Renal cortical epithelial cell (primary cell): ENCODE results near the gene ERLIN1. TPM values are rescaled to one million over a fixed set of nuclear protein-coding genes. Genes with fewer than 3 reads are reported as not detected.

Experiments
- DNase-seq: peaks from one replicate; pipeline ENCODE4 v3.0.0-alpha.2; 2011; ENCODE audit warnings: low read depth
- total RNA-seq: library from RNA; depleted of rRNA; stranded (reverse); fragments of >200 nt; gene quantifications from 2 replicates; pipeline ENCODE4 v1.2.3, GENCODE V29; 2014

Gene ERLIN1
- total RNA-seq, 1 donor from 2014 or later, result 54.2 TPM

DNA sequence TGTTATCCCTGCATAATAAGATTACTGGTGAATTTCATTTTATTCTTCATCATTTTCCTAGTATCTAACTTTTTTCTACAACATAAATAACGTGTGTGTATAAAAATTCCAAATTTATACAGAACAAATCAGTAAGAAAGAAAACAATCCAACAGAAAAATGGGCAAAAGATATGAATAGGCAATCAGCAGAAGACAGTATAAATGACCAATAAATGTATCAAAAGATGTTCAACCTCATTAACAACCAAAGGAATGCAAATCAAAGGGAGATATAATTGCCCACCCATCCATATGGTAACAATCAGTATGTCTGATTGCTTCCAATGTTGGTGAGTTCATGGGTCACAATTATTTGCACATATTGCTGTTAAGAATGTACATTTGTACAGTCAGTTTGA lies 13.5 kb downstream of the ERLIN1 start:
- no peak for DNase-seq

DNA sequence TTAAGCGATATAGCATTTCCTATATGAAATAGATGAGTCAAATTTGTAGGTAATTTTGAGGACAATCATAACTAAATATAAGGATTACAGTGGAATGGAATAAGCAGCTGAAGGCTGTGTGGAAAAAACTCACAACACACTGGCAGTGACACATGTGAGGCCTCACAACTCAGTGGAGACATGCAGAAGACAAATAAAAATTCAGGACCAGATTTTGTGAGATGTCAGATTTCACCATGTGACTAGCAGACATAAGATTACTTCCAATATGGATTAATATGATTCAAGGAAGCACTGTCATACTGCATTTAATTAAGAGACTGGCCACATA lies 17.6 kb downstream of the ERLIN1 start:
- DNase-seq, result no peak

DNA sequence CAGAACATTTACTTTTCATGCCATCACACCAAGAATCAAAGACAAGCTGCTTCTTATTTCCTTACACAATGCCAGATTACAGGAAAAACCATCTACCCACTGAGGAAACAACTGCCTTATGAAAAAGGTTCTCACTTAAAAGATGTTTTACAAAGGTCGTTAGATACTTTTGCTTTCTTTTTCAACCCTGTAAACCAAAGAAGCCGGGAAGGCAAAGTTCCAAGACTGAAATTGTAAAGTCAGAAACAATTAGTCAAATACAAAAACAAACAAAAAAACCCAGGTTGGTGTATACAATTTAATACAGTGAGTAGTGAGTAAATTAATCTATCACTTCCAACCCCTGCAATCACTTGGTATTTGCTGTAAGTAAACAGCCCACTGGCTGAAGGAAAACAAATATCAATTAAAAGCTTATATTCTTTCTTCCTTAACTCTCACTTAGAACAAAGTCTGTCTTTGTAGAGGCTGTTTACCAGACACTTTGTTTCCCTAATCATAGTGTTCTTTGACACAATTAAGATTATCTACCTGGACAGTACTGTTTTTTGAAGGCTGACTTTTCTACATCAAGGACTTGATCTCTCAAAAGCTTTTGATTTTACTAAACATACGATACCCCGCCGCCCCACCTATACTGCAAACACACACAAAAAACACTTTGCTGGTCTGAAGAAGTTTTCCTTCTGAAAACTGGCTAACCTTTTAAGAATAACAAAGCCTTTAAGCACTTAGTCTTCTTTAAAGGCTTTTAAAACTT lies 18.1 kb downstream of the ERLIN1 start:
- DNase-seq, result no peak

DNA sequence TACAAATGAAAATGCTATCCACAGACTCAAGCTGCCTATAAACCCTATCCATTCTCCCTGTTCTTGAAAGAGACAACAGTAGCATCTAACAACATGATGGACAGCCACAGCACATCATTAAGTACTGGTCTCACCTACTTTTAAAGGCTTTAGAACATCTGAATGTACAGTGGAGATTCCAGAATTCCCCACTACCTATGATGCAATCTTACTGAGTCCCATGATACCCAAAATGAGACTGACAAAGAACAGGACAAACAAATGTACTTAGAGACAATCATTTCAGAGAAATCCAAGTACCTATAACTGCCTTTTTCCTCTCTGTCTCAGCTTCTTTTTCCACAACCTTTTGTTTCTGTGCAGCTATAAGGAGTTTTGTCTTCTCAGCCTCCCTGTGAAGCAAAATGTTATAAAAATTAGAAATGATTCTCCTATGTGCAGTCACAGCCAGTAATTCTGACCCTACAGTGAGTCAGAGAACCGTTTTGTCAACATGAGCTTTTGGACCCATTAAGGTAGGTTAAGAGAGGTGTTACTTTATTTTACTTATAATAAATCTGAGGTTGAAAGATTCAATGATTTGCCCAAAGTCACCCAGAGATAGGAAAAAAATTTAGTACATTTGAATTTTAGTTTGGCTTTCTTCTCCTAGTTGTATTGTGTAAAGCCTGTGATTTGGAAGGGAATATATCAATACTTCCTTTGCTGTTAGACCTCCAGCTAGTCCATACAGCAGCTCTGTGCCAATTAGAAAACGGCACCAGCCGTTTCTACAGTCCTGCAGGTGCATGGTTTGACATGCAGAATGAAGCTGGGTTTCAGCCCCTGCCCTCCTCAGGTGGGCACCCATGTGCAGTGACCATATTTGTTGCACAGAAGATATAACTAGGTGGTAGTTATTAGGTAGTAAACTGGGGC lies 21.9 kb downstream of the ERLIN1 start:
- peak; percentile 56 for DNase-seq

DNA sequence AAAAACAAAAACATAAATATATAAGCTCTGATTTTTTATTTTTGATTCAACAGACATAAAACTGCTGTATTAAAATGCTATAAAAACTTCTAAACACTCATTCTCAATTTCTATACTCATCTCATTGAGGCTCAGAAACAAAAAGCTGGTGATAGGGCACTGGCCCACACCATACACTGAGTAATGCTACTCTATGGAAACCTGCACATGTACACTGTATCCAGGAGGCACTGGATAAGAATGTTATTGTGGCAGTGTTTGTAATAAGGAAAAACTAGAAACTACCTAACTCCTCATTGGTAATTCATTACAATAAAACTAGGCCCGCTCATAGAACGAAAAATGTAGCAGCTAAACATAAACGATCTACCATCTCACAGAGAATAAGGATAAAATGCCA lies 23.1 kb downstream of the ERLIN1 start:
- DNase-seq, result no peak

DNA sequence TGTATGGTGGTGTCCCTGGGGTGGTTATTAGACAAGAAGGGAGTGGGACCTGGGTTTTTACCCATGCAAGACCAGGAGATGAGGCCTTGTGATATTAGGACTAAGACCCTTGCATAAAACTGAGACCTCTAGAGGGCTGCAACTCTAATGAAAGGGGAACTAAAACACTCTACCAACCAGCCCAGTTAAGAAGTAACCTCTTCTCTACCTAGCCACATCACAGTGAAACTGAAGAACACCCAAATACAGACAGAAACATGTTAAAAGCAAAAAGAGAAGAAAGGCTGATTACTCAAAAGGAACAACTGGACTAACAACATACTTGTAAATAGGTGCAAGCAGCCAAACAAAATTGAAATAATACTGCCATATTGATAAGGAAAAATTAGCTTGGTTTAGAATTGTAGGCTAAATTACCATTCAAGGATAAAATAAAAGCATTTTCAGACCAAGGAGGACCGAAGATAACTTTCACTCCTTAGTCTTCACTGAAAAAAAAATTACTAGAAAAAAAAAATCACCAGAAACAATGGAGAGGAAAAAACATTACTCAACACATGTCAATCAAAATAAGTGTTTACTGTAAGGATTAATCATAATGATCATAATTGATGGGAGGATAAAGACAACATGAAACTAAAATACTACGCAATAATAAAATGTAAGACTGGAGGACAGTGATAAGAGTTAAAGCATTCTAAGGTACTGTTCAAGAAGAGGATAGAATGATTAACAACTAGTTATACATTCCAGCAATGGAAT lies 27.6 kb downstream of the ERLIN1 start:
- DNase-seq, result no peak

DNA sequence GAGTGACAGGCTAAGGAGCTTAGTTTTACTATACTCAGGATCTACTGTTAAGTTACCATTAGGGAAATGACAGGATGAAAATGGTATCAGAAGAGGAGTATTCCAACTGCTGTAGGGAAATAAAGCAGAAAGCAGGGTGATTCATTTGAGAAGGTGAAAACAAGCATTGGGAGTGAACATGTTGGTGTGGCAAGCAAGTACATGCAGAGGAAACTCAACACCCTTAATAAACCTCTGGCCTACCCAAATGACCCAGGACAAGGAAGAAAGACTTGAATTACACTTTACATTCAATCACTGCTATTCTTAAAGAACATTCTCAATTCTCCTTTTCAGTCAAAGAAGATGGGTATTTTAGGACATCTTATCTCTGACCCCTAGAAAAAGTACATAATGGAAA lies 28.7 kb downstream of the ERLIN1 start:
- DNase-seq, result no peak

DNA sequence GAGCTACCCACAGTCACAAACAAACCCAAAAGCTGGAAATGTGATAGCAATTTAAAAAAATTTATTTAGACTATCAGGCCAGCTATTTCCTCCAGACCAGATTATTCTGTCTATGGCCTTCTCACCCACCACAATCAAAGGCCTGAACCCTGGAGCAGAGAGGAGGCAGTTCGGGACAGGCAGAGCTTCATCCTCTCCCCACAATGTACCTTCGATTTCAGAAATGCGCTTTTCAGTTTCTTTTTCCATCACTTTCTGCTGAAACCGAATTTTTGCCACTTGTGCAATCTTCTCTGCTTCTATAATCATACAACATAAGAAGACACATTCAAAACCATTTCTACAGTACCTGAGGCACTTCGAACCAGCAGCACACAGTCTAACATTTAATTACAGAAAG lies 29.9 kb downstream of the ERLIN1 start:
- no peak for DNase-seq

DNA sequence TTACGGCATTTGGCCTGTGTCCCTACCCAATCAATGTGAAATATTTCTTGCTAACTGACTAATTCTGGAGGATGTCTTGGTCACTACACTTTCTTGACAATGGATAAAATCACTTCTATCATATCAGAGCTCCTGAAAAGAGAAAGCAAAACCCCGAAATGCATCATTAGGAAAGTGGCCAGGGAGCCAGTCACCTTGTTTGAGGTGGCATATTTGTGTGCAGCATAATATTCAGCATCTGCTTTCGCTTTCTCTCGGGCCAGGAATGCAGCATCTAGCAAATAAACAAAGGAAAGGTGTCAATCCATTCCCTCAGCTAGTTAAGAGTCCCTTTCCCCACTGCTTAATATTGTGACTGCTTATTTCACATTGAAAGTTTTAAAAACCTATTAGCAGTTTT lies 31.2 kb downstream of the ERLIN1 start:
- no peak for DNase-seq

DNA sequence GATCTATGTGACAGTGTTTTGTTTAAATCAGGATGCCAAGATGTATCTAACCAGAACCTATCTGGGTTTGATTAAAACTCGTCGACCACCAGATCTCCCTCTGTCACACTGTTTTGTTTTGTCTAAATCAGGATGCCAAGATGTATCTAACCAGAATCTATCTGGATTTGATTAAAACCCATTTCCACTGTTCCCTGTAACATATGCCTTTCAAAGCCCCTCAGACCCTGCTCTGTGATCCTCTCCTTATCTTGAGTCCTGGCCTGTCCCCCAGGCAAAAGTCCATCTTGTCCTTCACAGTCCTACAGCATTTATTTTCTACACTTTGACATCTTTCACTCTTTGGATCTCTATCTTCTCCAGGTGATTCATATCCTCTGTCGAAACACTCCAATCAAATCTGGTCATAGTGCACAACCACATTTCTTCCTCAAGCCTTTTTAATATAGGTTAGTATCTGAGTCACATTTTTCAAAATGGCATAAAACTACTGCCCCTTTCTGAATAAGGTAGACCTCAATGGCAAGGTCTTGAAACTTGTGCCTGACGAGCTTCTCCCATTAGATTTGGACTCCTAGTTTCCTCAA lies 32.5 kb downstream of the ERLIN1 start:
- DNase-seq, result no peak

DNA sequence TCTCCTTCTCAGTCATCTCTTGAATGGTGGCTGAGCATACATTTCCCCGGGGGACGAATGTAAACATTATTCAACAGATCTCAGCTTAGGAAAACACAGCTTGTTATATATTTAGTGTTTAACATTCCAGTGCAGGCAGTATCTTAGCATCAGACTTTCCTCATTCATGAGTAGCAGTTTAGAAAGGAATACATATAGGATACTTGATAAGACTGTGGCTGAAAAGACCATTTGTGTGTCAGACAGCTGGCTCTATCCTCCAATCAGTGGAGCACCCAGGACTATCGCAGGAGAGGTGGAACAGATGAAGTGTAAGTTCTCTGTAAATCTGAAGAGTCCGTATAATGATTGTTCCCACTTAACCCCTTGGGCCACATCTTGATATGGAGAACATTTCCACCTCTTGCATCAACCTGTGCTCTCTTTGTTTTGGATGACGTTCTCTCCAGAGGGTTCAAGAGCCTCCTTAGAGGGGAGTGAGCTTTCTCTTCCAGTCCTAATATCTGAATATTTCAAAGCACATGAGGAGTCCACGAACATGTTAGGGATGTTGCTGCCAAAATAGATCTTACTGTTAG lies 34.0 kb downstream of the ERLIN1 start:
- DNase-seq, result no peak

DNA sequence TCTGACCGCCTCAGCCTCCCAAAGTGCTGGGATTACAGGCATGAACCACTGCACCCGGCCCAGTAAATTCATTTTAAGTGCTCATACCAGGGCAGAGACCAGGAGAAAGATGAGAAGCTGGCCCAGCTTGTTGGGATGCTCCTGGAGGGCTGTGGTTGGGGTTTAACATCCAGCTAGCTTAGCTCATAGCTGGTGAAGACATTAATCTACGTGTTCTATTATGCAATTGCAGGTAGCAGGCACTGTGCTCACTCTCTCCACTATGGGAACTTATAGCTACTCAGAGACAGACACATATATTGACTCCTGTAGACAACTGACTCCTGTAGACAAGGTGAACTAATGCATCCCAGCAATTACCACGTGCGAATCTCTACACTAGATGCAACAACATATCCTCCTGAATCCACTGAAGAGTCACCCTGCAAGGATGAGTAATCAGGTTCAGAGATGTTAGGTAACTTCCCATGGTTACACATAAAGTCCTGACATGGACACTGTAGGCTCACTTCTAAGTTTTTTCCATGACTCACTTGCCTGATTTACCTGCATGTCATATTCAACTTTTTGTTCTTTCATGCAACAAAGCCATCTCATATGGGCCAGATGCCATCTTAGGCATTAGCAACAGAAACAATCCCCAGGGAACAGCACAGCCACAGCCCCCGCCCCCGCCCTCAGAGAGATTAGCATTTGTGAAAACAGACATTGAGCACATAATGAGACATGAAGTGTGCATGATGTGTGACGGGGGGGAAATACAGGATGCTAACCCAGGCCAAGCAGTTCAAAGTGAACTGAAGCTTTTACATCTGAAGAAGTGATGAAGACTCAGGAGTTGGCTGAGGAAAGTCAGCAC lies 37.2 kb downstream of the ERLIN1 start:
- peak; percentile 84 for DNase-seq

DNA sequence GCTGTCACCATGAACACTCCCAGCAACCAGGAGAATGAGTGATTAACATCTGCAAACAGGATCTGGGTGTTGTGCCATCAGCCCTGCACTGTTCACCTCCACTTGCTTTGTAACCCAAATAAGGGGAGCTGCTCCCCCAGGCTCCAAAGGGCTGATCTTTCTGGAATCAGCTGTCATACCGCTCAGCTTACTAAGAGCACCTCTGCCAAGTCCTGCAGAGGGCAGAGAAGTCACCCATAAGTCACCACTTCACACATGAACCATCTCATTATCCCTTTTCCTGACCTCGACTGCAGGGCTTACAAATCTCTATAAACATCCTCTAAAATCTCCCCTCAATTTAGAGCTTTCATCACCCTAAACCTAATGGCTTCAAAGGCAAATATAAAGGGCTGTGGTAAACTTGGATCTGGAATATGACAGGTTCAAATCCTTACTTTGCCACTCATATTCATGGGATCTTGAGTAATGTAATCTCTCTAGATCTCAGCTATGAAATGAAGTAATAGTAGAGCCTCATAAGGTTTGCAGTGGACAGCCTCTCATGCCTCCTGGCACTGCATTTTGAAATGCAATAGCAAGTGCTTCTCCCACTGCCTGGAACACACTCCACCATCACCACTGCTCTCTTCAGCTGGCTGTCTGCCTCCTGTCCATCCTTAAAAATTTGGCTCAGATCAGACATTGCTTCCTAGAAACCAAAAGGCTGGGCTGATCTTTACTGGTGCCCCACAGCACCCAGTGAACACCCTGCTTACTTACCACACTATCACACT lies 38.8 kb downstream of the ERLIN1 start:
- no peak for DNase-seq

DNA sequence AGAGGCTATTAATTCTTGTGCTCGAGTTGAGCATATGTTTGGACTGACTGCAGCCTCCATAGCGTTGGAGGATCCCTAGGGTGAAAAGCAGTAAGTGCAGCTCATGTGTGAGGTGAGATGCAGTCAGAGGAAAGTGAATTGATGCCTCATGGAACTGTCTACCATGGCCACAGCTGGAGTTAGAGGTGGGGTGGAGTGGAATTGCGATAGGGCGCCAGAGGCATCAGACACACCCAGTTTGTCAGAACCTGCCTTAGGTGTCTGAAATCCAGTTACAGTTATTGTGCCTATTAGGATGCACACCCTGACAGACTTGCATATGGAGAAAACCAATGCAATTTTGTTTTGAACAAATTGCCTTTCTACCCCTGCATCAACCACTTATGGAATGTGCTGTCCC lies 39.4 kb downstream of the ERLIN1 start:
- DNase-seq, result no peak

DNA sequence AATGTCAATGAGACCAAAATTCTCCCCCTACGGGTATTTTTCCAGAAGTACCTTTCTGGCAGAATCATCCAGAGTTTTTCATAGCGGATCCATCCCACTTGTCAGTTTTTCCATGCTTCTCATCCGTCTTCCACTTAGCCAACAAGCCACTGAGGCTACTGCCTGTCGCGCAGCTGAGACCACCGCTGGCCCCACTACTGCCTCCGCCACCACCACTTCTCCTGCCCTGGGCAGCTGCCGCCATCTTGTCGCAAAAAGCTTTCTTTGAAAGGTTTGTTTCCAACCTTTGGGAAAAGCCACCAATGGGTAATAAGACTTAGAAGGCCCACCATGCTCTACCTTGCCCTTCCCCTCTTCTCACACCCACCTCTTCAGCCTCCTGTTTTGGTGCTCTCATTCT lies 42.1 kb downstream of the ERLIN1 start:
- DNase-seq, result no peak

DNA sequence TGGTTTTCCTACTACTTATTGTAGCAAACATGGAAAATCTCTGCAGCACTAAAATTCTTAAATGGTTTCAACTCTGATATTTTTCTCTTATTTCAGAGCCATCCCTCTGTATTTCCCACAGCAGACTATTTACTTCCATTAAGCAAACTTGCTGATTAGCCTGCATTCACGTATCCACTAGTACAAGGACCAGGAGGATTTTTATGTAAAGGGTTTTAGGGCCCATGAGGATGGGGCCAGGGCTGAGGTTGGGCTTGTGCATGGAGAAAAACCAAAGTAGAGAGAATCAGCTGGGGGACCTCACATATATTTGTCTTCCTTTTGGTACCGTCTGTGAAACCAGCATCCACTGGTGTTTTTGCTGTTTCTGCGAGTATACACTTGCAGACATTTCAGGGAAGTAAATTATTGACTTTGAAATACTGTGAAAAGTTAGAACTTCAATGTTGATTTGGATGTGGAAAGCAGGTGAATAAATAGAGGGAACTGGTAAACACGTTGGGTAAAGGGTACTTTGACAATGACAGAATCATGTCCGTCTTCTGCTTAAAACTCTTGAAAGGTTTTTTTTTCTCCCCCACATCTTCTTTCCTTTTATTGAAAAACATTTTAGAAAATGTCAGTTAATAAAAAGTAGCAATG lies 44.3 kb downstream of the ERLIN1 start:
- no peak for DNase-seq

DNA sequence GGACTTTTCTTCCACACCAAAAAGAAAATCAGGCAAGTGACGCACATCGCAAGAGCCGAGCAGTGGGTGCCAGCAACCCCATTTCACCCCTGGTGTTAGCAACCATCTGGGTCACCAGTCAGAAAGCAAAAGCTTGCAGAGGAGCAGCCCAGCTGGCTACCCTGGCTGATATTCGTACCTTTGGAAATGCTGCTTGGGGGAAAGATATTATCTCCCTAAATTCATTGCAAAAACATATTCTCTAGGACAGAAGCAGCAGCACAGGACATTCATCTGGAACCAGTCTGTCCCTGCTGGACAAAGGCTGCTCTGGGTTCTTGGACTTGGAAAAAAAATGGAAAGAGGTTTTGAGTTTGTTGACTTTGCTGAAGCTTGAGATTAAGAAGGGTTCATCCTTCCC lies 45.8 kb downstream of the ERLIN1 start:
- no peak for DNase-seq

DNA sequence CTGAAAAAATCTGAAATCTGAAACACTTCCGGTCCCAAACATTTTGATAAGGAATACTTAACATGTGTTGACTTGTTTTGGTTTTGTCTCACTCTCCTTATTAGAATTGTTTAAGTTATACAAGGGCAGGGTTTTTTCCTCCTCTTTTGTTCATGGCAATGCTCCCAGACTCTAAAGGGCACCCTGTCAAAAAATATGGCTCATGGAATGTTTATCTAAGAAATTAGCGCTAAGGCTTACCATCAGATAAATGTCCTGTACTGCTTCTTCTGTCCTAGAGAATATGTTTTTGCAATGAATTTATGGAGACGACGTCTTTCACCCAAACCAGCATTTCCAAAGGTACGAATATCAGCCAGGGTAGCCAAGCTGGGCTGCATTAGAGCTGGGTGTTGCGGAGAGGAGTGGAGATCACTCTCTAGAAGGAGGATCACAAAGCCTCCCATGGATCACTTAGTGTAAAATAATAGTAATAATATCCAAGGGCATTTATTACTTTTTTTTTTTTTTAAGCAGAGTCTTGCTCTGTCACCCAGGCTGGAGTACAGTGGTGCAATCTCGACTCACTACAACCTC lies 46.8 kb downstream of the ERLIN1 start:
- DNase-seq, result no peak

DNA sequence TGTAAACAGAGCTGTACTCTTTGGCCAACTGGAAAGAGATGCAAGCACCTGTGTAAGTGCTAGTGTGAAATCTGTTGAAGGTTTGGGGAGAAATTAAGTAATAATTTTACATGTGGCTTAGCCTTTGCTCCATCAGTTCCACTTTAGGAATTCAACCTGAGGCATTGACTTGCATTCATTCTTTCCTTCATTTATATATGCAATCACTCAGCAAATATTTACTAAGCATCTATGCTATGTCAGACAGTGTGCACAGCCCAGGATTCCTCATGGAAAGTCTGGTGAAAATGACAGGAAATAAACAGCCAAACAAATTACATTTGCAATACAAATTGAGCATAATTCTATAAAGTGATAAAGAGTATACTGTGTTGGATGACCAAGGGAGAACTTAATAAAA lies 50.3 kb downstream of the ERLIN1 start:
- DNase-seq, result no peak
